ENCODE measurements around the gene CYSTM1. TPM values are rescaled to one million over a fixed set of nuclear protein-coding genes. Genes with fewer than 3 reads are reported as not detected.
A peak's percentile ranks its signal among the peaks of the same experiment; 100 is the strongest.

Gene CYSTM1
- total and polyA plus RNA-seq, 4 donors: 8.1 to 45.7 (median 23.4) TPM

DNA sequence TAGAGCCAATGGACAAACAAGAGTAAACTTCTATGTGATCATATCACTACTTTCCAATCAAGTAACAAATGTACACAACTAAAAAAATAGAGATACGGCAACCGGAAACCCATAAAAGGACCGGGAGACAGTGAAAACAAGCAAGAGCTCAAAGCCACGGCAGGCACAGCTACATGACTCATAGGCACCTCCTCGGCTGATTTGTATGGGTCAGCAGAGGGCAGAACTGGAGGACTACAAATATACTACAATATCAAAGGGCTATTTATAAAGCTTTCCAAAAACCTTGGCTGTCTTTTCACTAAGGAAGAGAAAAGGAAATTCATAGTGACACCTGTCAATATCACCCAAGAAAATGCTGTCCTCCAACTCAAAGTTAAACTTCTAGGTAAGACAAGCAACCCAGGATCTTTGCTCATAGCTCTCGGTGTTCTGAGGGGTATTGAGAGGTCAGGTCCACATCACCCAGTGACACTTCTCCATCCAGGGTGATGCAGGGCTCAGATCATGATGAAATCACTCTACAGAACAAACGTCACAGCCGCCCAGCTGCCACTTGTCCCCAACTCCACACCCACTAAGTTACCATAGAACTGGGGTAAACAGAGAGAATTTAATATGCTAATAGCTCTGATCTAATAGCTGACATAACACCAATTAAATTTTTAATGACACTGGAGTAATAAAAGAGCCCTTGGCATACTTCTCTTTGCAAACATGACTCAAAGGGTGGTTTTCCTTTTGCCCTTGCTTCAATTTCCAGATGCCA, 86.6 kb downstream of the CYSTM1 start:
- peaks cover 0 to 13% (median 4%) of the 10 kb centered on the region in 4 donors for H3K4me1 ChIP-seq (ENCODE audit: control insufficient read depth in 4 of 4, insufficient read depth in 4 of 4, low read length in 3 of 4)
- H3K27me3 ChIP-seq (ENCODE audit: control insufficient read depth in 4 of 4, insufficient read depth in 4 of 4, low read length in 3 of 4): no peaks in the 10 kb centered on the region
- no peak for DNase-seq (ENCODE audit: low spot score)
- H3K36me3 ChIP-seq (ENCODE audit: control insufficient read depth in 4 of 4, insufficient read depth in 3 of 4, low read depth in 1 of 4, low read length in 3 of 4): peaks cover 0 to 2% (median 0%) of the 10 kb centered on the region in 4 donors
- H3K9me3 ChIP-seq (ENCODE audit: control insufficient read depth in 4 of 4, low read length in 3 of 4): no peaks in the 10 kb centered on the region
- WGBS: 20% methylated on average over 8 of the region's 8 CpGs
- peak overlapping the region in 1 of 2 donors; percentile 58 for H3K9ac ChIP-seq (ENCODE audit: low read depth in 1 of 2, low read length in 2 of 2)
- TF ChIP-seq, protein P1, sequence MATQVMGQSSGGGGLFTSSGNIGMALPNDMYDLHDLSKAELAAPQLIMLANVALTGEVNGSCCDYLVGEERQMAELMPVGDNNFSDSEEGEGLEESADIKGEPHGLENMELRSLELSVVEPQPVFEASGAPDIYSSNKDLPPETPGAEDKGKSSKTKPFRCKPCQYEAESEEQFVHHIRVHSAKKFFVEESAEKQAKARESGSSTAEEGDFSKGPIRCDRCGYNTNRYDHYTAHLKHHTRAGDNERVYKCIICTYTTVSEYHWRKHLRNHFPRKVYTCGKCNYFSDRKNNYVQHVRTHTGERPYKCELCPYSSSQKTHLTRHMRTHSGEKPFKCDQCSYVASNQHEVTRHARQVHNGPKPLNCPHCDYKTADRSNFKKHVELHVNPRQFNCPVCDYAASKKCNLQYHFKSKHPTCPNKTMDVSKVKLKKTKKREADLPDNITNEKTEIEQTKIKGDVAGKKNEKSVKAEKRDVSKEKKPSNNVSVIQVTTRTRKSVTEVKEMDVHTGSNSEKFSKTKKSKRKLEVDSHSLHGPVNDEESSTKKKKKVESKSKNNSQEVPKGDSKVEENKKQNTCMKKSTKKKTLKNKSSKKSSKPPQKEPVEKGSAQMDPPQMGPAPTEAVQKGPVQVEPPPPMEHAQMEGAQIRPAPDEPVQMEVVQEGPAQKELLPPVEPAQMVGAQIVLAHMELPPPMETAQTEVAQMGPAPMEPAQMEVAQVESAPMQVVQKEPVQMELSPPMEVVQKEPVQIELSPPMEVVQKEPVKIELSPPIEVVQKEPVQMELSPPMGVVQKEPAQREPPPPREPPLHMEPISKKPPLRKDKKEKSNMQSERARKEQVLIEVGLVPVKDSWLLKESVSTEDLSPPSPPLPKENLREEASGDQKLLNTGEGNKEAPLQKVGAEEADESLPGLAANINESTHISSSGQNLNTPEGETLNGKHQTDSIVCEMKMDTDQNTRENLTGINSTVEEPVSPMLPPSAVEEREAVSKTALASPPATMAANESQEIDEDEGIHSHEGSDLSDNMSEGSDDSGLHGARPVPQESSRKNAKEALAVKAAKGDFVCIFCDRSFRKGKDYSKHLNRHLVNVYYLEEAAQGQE (IDR thresholded peaks at IDR 0.05): peak; percentile 26
- TF ChIP-seq GABPA (IDR thresholded peaks at IDR 0.05 in 1 of 2, conservative IDR thresholded peaks at IDR 0.05 in 1 of 2) (peak in 1 of 2 donors; percentile 51), JUND (IDR thresholded peaks at IDR 0.05) (peak; percentile 98 to 99), HNF4G (IDR thresholded peaks at IDR 0.05) (no peak), FOXA1 (IDR thresholded peaks at IDR 0.05) (peak; percentile 83), YY1 (IDR thresholded peaks at IDR 0.05) (peak; percentile 31), HNF4A (conservative IDR thresholded peaks at IDR 0.05) (peak; percentile 30 to 67), SP1 (IDR thresholded peaks at IDR 0.05) (peak; percentile 72), ZBTB33 (IDR thresholded peaks at IDR 0.05) (peak; percentile 74), RAD21 (IDR thresholded peaks at IDR 0.05) (peak; percentile 23 to 49), RXRA (IDR thresholded peaks at IDR 0.05) (peak; percentile 75 to 86), TAF1 (conservative IDR thresholded peaks at IDR 0.05) (no peak), FOXA2 (IDR thresholded peaks at IDR 0.05) (peak; percentile 89), EGR1 (IDR thresholded peaks at IDR 0.05; ENCODE audit: low read depth in 2 of 2) (peak in 1 of 2 donors; percentile 11), NR2F2 (IDR thresholded peaks at IDR 0.05) (peak; percentile 54)
- TF ChIP-seq, protein P2, sequence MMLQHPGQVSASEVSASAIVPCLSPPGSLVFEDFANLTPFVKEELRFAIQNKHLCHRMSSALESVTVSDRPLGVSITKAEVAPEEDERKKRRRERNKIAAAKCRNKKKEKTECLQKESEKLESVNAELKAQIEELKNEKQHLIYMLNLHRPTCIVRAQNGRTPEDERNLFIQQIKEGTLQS (IDR thresholded peaks at IDR 0.05): peak; percentile 87
- TF ChIP-seq, protein P3, sequence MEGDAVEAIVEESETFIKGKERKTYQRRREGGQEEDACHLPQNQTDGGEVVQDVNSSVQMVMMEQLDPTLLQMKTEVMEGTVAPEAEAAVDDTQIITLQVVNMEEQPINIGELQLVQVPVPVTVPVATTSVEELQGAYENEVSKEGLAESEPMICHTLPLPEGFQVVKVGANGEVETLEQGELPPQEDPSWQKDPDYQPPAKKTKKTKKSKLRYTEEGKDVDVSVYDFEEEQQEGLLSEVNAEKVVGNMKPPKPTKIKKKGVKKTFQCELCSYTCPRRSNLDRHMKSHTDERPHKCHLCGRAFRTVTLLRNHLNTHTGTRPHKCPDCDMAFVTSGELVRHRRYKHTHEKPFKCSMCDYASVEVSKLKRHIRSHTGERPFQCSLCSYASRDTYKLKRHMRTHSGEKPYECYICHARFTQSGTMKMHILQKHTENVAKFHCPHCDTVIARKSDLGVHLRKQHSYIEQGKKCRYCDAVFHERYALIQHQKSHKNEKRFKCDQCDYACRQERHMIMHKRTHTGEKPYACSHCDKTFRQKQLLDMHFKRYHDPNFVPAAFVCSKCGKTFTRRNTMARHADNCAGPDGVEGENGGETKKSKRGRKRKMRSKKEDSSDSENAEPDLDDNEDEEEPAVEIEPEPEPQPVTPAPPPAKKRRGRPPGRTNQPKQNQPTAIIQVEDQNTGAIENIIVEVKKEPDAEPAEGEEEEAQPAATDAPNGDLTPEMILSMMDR (IDR thresholded peaks at IDR 0.05; ENCODE audit: low read depth, low read length, missing input control): no peak
- TF ChIP-seq, protein P4, sequence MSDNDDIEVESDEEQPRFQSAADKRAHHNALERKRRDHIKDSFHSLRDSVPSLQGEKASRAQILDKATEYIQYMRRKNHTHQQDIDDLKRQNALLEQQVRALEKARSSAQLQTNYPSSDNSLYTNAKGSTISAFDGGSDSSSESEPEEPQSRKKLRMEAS (IDR thresholded peaks at IDR 0.05): no peak
- H3K4me3 ChIP-seq (ENCODE audit: low read depth in 1 of 3, low read length in 3 of 3): no peak overlapping the region
- peak overlapping the region; percentile 67 to 85 for H3K27ac ChIP-seq (ENCODE audit: low read depth in 1 of 2, low read length in 2 of 2)
